ENCODE data around the gene MIGA2. TPM values are rescaled to one million over a fixed set of nuclear protein-coding genes. Genes with fewer than 3 reads are reported as not detected.

MIGA2 gene
- total RNA-seq, 1 donor from 2014 or later = 23.8 TPM

DNA sequence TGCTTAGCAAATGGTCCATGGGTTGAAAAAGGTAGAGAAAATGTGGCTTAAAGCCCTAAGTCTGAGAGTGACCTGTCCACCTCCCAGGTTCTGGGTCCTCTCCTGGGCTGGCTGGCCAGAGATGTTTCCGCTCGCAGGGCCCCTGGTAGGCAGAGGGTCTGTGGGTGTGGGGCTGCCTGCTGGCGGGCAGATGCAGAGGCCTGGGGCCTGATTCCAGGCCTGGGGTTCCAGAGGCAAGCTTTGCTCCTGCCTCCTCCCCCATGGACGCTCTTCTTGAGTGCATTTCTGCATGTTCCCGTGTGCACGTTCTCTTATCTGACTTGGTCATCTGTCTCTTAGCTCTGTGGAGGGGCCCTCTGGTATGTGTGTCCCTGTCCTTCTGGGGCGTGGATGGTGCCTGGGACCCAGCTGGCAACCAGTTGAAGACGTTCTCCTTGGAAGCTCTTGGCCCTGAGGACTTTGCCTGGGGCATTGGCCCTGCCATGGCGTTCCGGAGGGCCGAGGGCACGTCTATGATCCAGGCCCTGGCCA, 3.8 kb downstream of the MIGA2 start:
- TF ChIP-seq, protein P1, sequence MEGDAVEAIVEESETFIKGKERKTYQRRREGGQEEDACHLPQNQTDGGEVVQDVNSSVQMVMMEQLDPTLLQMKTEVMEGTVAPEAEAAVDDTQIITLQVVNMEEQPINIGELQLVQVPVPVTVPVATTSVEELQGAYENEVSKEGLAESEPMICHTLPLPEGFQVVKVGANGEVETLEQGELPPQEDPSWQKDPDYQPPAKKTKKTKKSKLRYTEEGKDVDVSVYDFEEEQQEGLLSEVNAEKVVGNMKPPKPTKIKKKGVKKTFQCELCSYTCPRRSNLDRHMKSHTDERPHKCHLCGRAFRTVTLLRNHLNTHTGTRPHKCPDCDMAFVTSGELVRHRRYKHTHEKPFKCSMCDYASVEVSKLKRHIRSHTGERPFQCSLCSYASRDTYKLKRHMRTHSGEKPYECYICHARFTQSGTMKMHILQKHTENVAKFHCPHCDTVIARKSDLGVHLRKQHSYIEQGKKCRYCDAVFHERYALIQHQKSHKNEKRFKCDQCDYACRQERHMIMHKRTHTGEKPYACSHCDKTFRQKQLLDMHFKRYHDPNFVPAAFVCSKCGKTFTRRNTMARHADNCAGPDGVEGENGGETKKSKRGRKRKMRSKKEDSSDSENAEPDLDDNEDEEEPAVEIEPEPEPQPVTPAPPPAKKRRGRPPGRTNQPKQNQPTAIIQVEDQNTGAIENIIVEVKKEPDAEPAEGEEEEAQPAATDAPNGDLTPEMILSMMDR (IDR thresholded peaks at IDR 0.05; ENCODE audit: insufficient read depth, low read depth, low read length) = no peak
- no peak for TF ChIP-seq EZH2 (IDR thresholded peaks at IDR 0.05; ENCODE audit: insufficient read depth, low read length)
- no peaks in the 10 kb centered on the region for H3K36me3 ChIP-seq (ENCODE audit: insufficient read depth, low read length)
- no peaks in the 10 kb centered on the region for H3K9me3 Mint-ChIP-seq (ENCODE audit: unreplicated experiment)
- FAIRE-seq (no peak), DNase-seq (ENCODE audit: low read depth) (no peak)
- no peak overlapping the region for H3K4me3 ChIP-seq (ENCODE audit: insufficient read depth, low read depth, low read length)
- peaks cover 8% of the 10 kb centered on the region for H3K36me3 Mint-ChIP-seq (ENCODE audit: low read depth, unreplicated experiment)
- no peak overlapping the region for H2AFZ ChIP-seq (ENCODE audit: low read depth, low read length)
- no peaks in the 10 kb centered on the region for H3K27me3 Mint-ChIP-seq (ENCODE audit: low read depth, unreplicated experiment)
- H3K9ac ChIP-seq (ENCODE audit: low read length) = no peak overlapping the region
- H3K4me2 ChIP-seq (ENCODE audit: low read length) = no peak overlapping the region
- no peaks in the 10 kb centered on the region for H3K9me3 ChIP-seq (ENCODE audit: insufficient read depth, low read depth, low read length)
- H3K27ac ChIP-seq (ENCODE audit: low read depth, low read length) = no peak overlapping the region
- H4K20me1 ChIP-seq (ENCODE audit: insufficient read depth, low read length) = peaks cover 22% of the 10 kb centered on the region
- peaks cover 26% of the 10 kb centered on the region for H3K79me2 ChIP-seq (ENCODE audit: insufficient read depth, low read length)
- H3K4me1 Mint-ChIP-seq (ENCODE audit: low read depth, unreplicated experiment) = peaks cover 15% of the 10 kb centered on the region
- H3K4me3 Mint-ChIP-seq (ENCODE audit: unreplicated experiment) = no peak overlapping the region
- no peaks in the 10 kb centered on the region for H3K27me3 ChIP-seq (ENCODE audit: insufficient read depth, low read length)
- no peak overlapping the region for H3K27ac Mint-ChIP-seq (ENCODE audit: unreplicated experiment)
- H3K4me1 ChIP-seq (ENCODE audit: insufficient read depth, low read length) = peaks cover 10% of the 10 kb centered on the region

DNA sequence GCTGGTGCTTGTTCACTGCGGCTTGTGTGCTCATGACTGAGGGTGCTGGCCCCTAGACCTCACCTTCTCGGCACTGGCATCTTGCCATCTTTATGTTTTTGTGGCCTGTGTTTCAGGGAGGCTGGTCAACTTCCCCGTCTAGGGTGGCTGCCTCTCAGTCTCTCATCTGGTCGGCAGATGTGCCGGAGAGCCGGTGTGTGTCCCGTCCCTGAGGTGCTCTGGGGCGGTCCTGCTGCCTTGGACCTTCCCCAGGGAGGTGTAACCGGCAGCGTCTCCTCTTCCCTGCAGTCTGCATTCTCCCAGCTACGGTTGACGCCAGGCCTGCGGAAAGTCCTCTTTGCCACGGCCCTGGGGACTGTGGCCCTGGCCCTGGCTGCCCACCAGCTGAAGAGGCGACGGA, 5.6 kb downstream of the MIGA2 start:
- no peaks in the 10 kb centered on the region for H3K9me3 ChIP-seq (ENCODE audit: insufficient read depth, low read depth, low read length)
- no peak overlapping the region for H3K9ac ChIP-seq (ENCODE audit: low read length)
- peaks cover 22% of the 10 kb centered on the region for H3K79me2 ChIP-seq (ENCODE audit: insufficient read depth, low read length)
- no peak overlapping the region for H3K4me3 ChIP-seq (ENCODE audit: insufficient read depth, low read depth, low read length)
- TF ChIP-seq, protein P1 (IDR thresholded peaks at IDR 0.05; ENCODE audit: insufficient read depth, low read depth, low read length) = no peak
- TF ChIP-seq EZH2 (IDR thresholded peaks at IDR 0.05; ENCODE audit: insufficient read depth, low read length) = no peak
- H3K27me3 ChIP-seq (ENCODE audit: insufficient read depth, low read length) = no peaks in the 10 kb centered on the region
- Mint-ChIP-seq H3K4me1 (ENCODE audit: low read depth, unreplicated experiment) (peaks cover 11% of the 10 kb centered on the region), H3K27ac (ENCODE audit: unreplicated experiment) (no peak overlapping the region), H3K27me3 (ENCODE audit: low read depth, unreplicated experiment) (no peaks in the 10 kb centered on the region), H3K36me3 (ENCODE audit: low read depth, unreplicated experiment) (peaks cover 8% of the 10 kb centered on the region), H3K4me3 (ENCODE audit: unreplicated experiment) (no peak overlapping the region), H3K9me3 (ENCODE audit: unreplicated experiment) (no peaks in the 10 kb centered on the region)
- DNase-seq (ENCODE audit: low read depth) = no peak
- H3K27ac ChIP-seq (ENCODE audit: low read depth, low read length) = no peak overlapping the region
- H3K36me3 ChIP-seq (ENCODE audit: insufficient read depth, low read length) = no peaks in the 10 kb centered on the region
- peaks cover 22% of the 10 kb centered on the region for H4K20me1 ChIP-seq (ENCODE audit: insufficient read depth, low read length)
- H2AFZ ChIP-seq (ENCODE audit: low read depth, low read length) = no peak overlapping the region
- FAIRE-seq = no peak
- H3K4me2 ChIP-seq (ENCODE audit: low read length) = no peak overlapping the region
- peaks cover 8% of the 10 kb centered on the region for H3K4me1 ChIP-seq (ENCODE audit: insufficient read depth, low read length)

DNA sequence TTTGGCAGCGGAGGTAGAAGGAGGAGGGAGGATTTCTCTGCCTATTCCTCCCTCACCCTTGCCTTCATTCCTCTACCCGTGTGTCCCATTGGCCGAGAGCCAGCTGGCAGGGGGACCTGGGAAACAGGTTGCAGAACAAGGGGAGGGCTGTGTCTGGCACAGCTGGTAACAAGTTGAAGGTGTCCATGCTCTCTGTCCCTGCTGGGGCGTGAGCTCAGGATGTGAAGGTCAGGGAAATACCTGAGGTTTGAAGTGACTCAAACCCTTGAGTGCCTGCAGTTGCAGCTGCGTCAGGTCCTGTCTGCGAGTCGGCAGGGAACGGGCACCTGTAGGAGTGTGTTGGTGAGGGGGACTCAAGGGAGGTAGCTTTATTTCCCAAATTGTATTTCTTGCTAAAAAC, 16.2 kb downstream of the MIGA2 start:
- H3K27ac ChIP-seq (ENCODE audit: low read depth, low read length) = no peak overlapping the region
- H3K9me3 Mint-ChIP-seq (ENCODE audit: unreplicated experiment) = no peaks in the 10 kb centered on the region
- H3K36me3 ChIP-seq (ENCODE audit: insufficient read depth, low read length) = no peaks in the 10 kb centered on the region
- no peak overlapping the region for H3K9ac ChIP-seq (ENCODE audit: low read length)
- no peak overlapping the region for H3K27ac Mint-ChIP-seq (ENCODE audit: unreplicated experiment)
- TF ChIP-seq, protein P1 (IDR thresholded peaks at IDR 0.05; ENCODE audit: insufficient read depth, low read depth, low read length) = no peak
- no peak for TF ChIP-seq EZH2 (IDR thresholded peaks at IDR 0.05; ENCODE audit: insufficient read depth, low read length)
- no peak overlapping the region for H2AFZ ChIP-seq (ENCODE audit: low read depth, low read length)
- no peaks in the 10 kb centered on the region for H3K27me3 Mint-ChIP-seq (ENCODE audit: low read depth, unreplicated experiment)
- H3K27me3 ChIP-seq (ENCODE audit: insufficient read depth, low read length) = no peaks in the 10 kb centered on the region
- FAIRE-seq = no peak
- peaks cover 15% of the 10 kb centered on the region for H3K36me3 Mint-ChIP-seq (ENCODE audit: low read depth, unreplicated experiment)
- H4K20me1 ChIP-seq (ENCODE audit: insufficient read depth, low read length) = no peaks in the 10 kb centered on the region
- H3K4me3 Mint-ChIP-seq (ENCODE audit: unreplicated experiment) = no peak overlapping the region
- H3K4me1 ChIP-seq (ENCODE audit: insufficient read depth, low read length) = no peaks in the 10 kb centered on the region
- no peaks in the 10 kb centered on the region for H3K9me3 ChIP-seq (ENCODE audit: insufficient read depth, low read depth, low read length)
- H3K4me1 Mint-ChIP-seq (ENCODE audit: low read depth, unreplicated experiment) = no peaks in the 10 kb centered on the region
- no peak overlapping the region for H3K4me2 ChIP-seq (ENCODE audit: low read length)
- DNase-seq (ENCODE audit: low read depth) = no peak
- H3K4me3 ChIP-seq (ENCODE audit: insufficient read depth, low read depth, low read length) = no peak overlapping the region
- H3K79me2 ChIP-seq (ENCODE audit: insufficient read depth, low read length) = no peaks in the 10 kb centered on the region

Data from astrocyte (in vitro differentiated cells and primary cell).